GM20000 (cell line): ENCODE measurements around the gene SPATA7.

ENCODE experiments used
- DNase-seq: peaks from one replicate; pipeline ENCODE4 v3.0.0; 2012; ENCODE audit warnings: low spot score
- TF ChIP-seq, protein P1 (sequence below): IDR thresholded peaks from 2 replicates; pipeline ENCODE4 v1.5.1; 2012; ENCODE audit warnings: mild to moderate bottlenecking, control low read depth; ENCODE audit errors: extremely low read depth, missing control alignments

The SPATA7 gene

DNA sequence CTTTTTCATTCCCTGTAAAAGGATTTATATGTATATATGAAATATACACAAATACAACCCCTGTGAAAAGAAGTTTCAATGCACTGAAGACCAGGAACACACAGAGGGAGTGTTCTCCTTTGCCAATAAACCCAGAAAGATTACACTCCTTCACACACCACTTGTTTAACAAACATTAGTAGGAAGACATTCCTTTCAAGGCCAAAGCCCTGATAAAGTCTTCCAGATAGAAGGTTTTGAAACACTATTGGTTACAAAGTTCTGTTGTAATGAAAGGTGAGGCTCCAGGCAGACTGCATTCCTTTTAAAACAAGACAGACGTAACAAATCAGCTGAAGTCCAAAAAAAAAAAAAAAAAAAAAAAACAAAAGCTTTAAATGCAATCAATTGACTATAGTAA is 88.3 kb downstream of the SPATA7 start:
- TF ChIP-seq, protein P1, sequence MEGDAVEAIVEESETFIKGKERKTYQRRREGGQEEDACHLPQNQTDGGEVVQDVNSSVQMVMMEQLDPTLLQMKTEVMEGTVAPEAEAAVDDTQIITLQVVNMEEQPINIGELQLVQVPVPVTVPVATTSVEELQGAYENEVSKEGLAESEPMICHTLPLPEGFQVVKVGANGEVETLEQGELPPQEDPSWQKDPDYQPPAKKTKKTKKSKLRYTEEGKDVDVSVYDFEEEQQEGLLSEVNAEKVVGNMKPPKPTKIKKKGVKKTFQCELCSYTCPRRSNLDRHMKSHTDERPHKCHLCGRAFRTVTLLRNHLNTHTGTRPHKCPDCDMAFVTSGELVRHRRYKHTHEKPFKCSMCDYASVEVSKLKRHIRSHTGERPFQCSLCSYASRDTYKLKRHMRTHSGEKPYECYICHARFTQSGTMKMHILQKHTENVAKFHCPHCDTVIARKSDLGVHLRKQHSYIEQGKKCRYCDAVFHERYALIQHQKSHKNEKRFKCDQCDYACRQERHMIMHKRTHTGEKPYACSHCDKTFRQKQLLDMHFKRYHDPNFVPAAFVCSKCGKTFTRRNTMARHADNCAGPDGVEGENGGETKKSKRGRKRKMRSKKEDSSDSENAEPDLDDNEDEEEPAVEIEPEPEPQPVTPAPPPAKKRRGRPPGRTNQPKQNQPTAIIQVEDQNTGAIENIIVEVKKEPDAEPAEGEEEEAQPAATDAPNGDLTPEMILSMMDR, result no peak
- DNase-seq, result no peak

- DNase-seq, result no peak
- TF ChIP-seq, protein P1, result no peak
These were observed 90.8 kb downstream of the SPATA7 start for GRCh38 chr14:88476214-88476774.

- no peak for DNase-seq
- TF ChIP-seq, protein P1, result no peak
These were observed 91.4 kb downstream of the SPATA7 start for GRCh38 chr14:88476825-88477224.

DNA sequence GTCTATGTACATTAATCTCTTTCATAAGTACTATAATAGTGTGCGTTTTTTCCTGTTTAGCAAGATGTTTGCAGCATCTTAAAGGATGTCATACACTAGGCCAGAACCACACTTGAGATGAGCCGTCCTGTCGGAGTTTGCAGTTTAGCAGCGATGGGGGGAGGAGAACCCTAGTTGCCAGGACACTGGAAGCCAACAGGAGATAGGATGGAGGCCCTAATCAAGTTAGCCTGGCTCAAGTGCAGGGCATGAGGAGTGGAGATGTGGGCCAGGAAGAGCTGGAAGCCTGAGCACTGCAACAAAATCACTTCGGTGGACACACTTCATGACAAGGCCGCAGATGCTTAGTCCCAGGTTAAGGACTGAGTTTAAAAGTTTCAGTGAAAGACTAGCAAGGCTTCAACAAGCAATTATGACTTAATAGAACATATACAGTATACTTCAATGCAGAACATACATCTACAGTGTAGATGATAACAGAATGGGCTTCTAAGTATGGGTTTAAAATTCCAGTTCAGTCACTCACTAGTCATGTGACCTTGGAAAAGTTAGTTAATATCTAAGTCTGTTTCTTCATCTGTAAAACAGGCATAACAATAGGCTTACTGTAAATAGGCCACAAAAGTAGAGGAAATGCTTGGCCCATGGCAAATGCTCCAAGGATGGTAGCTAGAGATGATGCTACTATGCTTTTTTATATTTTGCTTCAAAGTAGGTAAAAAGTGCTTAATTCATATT is 92.2 kb downstream of the SPATA7 start:
- no peak for DNase-seq
- TF ChIP-seq, protein P1, result no peak

DNA sequence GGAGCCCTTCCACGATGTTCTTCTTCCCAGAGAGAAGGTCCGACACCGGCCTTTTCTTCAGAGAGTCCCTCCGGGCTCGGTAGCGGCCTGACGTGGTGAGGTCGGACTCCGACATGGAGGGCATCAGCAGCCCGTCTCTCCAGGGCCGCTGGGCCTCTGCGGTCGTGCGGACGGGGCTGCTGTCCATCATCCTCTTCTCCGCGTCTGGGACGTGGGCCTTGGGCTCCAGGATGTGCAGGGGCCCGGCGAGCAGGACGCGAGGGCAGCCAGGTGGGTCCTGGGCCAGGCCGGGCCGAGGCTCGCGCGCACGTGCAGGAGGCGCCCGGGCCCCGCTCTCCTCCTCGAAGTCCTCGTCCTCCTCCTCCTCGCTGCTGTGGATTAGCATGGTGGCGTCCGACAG is 93.5 kb downstream of the SPATA7 start:
- no peak for DNase-seq
- TF ChIP-seq, protein P1, result no peak

DNA sequence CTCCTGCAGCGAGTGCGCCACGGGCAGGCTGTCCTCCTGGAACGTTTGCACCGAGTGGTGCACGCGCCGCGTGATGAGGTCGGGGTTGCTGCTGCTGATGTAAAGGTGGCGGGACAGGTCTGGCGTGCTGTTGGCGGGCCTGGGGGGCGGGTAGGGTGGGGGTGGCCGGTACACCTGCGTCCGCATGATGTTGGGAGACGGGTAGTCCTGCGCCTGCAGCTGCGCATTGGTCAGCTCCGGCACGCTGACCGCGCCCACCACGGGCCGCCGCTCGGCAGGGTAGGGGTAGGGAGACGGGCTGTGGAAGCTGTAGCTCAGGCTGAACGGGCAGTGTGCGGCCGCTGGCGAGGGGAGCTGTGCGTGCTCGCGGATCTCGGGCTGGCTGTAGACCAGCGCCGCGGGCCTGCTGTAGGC is 94.1 kb downstream of the SPATA7 start:
- TF ChIP-seq, protein P1, result no peak
- DNase-seq, result no peak

GRCh38 chr14:88481059-88481458 is 95.6 kb downstream of the SPATA7 start:
- no peak for DNase-seq
- TF ChIP-seq, protein P1, result no peak
